Measurements from ENCODE around the gene NEIL3. TPM values are rescaled to one million over a fixed set of nuclear protein-coding genes. Genes with fewer than 3 reads are reported as not detected.

Gene NEIL3
- total RNA-seq, 2 experiments from 2014 or later, result 16.6 to 18.7 TPM

DNA sequence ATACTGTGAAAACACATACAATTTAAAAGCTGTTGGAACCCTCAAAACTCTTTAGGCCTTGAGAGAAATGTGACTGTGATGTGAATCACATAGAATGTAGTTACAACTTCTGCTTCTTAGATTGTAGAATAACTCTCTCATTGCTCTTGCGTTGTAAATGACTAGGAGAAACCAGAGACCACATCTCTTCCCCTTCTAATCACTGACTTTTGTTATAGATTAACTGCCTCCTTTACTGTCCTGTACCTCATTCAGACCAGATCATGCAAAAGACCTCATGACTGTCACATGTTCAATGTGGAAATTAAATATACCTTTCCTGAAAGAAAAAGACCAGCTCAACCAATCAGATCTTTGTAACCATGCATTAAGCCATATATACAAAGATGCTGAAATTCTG is 43.2 kb upstream of the NEIL3 start:
- H3K36me3 Mint-ChIP-seq (ENCODE audit: low read depth), result no peaks in the 10 kb centered on the region
- no peak for ATAC-seq
- intact Hi-C loops (cut with micrococcal nuclease), result no loop called here
- ChIA-PET CTCF (interaction anchor here (2.6 kb wide), 1 partner anchor 16 kb away, joined by 10 read pairs; no protein-coding TSS in a partner anchor), POLR2A (no interaction called here)
- no peak overlapping the region for H3K4me3 Mint-ChIP-seq
- TF ChIP-seq, protein P1, sequence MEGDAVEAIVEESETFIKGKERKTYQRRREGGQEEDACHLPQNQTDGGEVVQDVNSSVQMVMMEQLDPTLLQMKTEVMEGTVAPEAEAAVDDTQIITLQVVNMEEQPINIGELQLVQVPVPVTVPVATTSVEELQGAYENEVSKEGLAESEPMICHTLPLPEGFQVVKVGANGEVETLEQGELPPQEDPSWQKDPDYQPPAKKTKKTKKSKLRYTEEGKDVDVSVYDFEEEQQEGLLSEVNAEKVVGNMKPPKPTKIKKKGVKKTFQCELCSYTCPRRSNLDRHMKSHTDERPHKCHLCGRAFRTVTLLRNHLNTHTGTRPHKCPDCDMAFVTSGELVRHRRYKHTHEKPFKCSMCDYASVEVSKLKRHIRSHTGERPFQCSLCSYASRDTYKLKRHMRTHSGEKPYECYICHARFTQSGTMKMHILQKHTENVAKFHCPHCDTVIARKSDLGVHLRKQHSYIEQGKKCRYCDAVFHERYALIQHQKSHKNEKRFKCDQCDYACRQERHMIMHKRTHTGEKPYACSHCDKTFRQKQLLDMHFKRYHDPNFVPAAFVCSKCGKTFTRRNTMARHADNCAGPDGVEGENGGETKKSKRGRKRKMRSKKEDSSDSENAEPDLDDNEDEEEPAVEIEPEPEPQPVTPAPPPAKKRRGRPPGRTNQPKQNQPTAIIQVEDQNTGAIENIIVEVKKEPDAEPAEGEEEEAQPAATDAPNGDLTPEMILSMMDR (IDR thresholded peaks at IDR 0.05), result no peak
- no peaks in the 10 kb centered on the region for H3K27me3 Mint-ChIP-seq
- no peaks in the 10 kb centered on the region for H3K4me1 Mint-ChIP-seq (ENCODE audit: low read depth)
- no peak overlapping the region for H3K27ac Mint-ChIP-seq
- no peaks in the 10 kb centered on the region for H3K9me3 Mint-ChIP-seq
- DNase-seq, result no peak

GRCh38 chr4:177267911-177268310 is 41.8 kb upstream of the NEIL3 start:
- H3K36me3 Mint-ChIP-seq (ENCODE audit: low read depth), result no peaks in the 10 kb centered on the region
- POLR2A ChIA-PET, result no interaction called here

DNA sequence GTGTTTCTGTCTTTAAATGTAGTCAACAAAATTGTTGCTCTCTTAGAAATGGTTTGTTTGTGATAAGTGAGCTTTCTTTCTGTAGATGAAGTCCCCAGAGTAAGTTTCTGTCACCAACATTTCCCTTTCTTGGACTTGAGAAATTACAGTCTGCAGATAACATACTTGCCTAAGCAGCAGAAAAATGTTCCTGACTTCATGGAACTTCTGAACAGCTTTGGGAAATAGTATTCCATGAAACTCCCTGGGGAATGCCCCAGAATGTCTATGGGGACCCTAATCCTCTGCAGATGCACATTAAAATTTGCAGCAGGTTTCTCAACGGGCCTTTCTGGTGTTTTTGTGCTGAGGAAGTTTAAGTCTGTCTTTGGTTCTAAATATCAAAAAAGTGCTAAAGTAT is 38.6 kb upstream of the NEIL3 start:
- DNase-seq (no peak), ATAC-seq (no peak)
- Mint-ChIP-seq H3K4me1 (ENCODE audit: low read depth) (no peaks in the 10 kb centered on the region), H3K27me3 (no peaks in the 10 kb centered on the region), H3K27ac (no peak overlapping the region), H3K9me3 (no peaks in the 10 kb centered on the region), H3K36me3 (ENCODE audit: low read depth) (no peaks in the 10 kb centered on the region), H3K4me3 (no peak overlapping the region)
- intact Hi-C loops (cut with micrococcal nuclease), result no loop called here
- TF ChIP-seq, protein P1 (IDR thresholded peaks at IDR 0.05), result no peak
- CTCF ChIA-PET, result no interaction called here
- POLR2A ChIA-PET, result no interaction called here

More at GRCh38 chr4:177267911-177268310, 41.8 kb upstream of the NEIL3 start:
- no peaks in the 10 kb centered on the region for H3K27me3 Mint-ChIP-seq
- no peak for ATAC-seq
- TF ChIP-seq, protein P1 (IDR thresholded peaks at IDR 0.05), result no peak
- DNase-seq, result no peak
- H3K4me3 Mint-ChIP-seq, result no peak overlapping the region
- CTCF ChIA-PET, result interaction anchor here (2.6 kb wide), 1 partner anchor 18 kb away, joined by 10 read pairs; no protein-coding TSS in a partner anchor
- H3K27ac Mint-ChIP-seq, result no peak overlapping the region
- no peaks in the 10 kb centered on the region for H3K9me3 Mint-ChIP-seq
- intact Hi-C loops (cut with micrococcal nuclease), result no loop called here
- no peaks in the 10 kb centered on the region for H3K4me1 Mint-ChIP-seq (ENCODE audit: low read depth)

GRCh38 chr4:177271915-177272766 is 37.5 kb upstream of the NEIL3 start:
- POLR2A ChIA-PET, result no interaction called here
- intact Hi-C loops (cut with micrococcal nuclease), result no loop called here
- no peaks in the 10 kb centered on the region for H3K36me3 Mint-ChIP-seq (ENCODE audit: low read depth)
- CTCF ChIA-PET, result no interaction called here
- no peaks in the 10 kb centered on the region for H3K4me1 Mint-ChIP-seq (ENCODE audit: low read depth)
- no peaks in the 10 kb centered on the region for H3K9me3 Mint-ChIP-seq
- no peaks in the 10 kb centered on the region for H3K27me3 Mint-ChIP-seq
- H3K27ac Mint-ChIP-seq, result no peak overlapping the region
- TF ChIP-seq, protein P1 (IDR thresholded peaks at IDR 0.05), result no peak
- ATAC-seq (no peak), DNase-seq (no peak)
- H3K4me3 Mint-ChIP-seq, result no peak overlapping the region

- Mint-ChIP-seq H3K27ac (no peak overlapping the region), H3K4me3 (no peak overlapping the region), H3K9me3 (no peaks in the 10 kb centered on the region), H3K27me3 (no peaks in the 10 kb centered on the region), H3K4me1 (ENCODE audit: low read depth) (no peaks in the 10 kb centered on the region), H3K36me3 (ENCODE audit: low read depth) (no peaks in the 10 kb centered on the region)
- ChIA-PET POLR2A (no interaction called here), CTCF (no interaction called here)
- no peak for DNase-seq
- intact Hi-C loops (cut with micrococcal nuclease), result no loop called here
- ATAC-seq, result no peak
- TF ChIP-seq, protein P1 (IDR thresholded peaks at IDR 0.05), result no peak
Measured at GRCh38 chr4:177275999-177276398, 33.7 kb upstream of the NEIL3 start.
